Measurements from ENCODE around the gene DLK2.

DNA sequence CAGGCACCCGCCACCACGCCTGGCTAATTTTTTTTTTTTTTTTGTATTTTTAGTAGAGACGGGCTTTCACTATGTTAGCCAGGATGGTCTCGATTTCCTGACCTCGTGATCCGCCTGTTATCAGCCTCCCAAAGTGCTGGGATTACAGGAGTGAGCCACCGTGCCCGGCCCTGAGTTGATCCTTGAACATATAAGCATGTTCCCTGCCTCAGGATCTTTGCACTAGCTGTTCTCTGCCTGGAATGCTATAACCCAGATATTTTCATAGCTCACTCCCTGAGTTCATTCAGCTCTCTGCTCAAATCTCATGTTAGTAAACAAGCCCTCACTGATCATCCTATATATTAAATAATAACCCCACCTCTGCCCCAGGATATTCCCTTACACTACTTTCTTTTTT, 9.0 kb upstream of the DLK2 start:
- TF ChIP-seq, protein P1, sequence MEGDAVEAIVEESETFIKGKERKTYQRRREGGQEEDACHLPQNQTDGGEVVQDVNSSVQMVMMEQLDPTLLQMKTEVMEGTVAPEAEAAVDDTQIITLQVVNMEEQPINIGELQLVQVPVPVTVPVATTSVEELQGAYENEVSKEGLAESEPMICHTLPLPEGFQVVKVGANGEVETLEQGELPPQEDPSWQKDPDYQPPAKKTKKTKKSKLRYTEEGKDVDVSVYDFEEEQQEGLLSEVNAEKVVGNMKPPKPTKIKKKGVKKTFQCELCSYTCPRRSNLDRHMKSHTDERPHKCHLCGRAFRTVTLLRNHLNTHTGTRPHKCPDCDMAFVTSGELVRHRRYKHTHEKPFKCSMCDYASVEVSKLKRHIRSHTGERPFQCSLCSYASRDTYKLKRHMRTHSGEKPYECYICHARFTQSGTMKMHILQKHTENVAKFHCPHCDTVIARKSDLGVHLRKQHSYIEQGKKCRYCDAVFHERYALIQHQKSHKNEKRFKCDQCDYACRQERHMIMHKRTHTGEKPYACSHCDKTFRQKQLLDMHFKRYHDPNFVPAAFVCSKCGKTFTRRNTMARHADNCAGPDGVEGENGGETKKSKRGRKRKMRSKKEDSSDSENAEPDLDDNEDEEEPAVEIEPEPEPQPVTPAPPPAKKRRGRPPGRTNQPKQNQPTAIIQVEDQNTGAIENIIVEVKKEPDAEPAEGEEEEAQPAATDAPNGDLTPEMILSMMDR (IDR thresholded peaks at IDR 0.05; ENCODE audit: low read depth, low read length, poor library complexity, severe bottlenecking), result no peak
- no peak for TF ChIP-seq EZH2phosphoT487 (IDR thresholded peaks at IDR 0.05; ENCODE audit: borderline replicate concordance, low read length)
